Pancreas (tissue), 10 donors: ENCODE measurements around the gene MAP1A. TPM values are rescaled to one million over a fixed set of nuclear protein-coding genes. Genes with fewer than 3 reads are reported as not detected.

Experiments used
- ATAC-seq, 4 donors: fragments of 200-7000 bp; cut with Tn5 transposase; one replicate each; pipeline versions ENCODE4 v1.8.0 to v1.9.1; 2020; ENCODE audit warnings: mild to moderate bottlenecking in 4 of 4, moderate library complexity in 4 of 4
- DNase-seq, 6 donors: peaks; one replicate each; pipeline ENCODE4 v3.0.0-alpha.2; 2020
- FAIRE-seq: peaks from 2 replicates; lab custom pipeline; 2012; peaks lifted over from hg19 to GRCh38; lab: Jason Lieb, UNC
- H3K27ac ChIP-seq, 4 donors: fragments of 200-600 bp; sonication (generic); 1 replicate in 3 of 4; 2 replicates in 1 of 4; pipeline versions ENCODE4 v1.5.0 to v1.8.0; 2020
- H3K27me3 ChIP-seq, 4 donors: fragments of 200-600 bp; one replicate each; pipeline ENCODE4 v1.8.0; 2021
- H3K36me3 ChIP-seq, 3 donors: fragments of 200-600 bp; sonication (generic) in 1 of 3; one replicate each; pipeline versions ENCODE4 v1.5.0 to v1.8.0; 2020 to 2021
- H3K4me1 ChIP-seq, 3 donors: fragments of 200-600 bp; one replicate each; pipeline ENCODE4 v1.8.0; 2021
- H3K4me3 ChIP-seq, 4 donors: fragments of 200-600 bp; sonication (generic) in 2 of 4; one replicate each; pipeline versions ENCODE4 v1.5.0 to v1.8.0; 2020 to 2021
- H3K9me3 ChIP-seq, 4 donors: fragments of 200-600 bp; one replicate each; pipeline ENCODE4 v1.8.0; 2021
- WGBS, 2 donors: extraction: QIAGEN DNeasy Blood & Tissue Kit; methylation state at CpG; one replicate each; pipeline ENCODE4 v1.1.7; 2013; 5-methylcytosine and 5-hydroxymethylcytosine counted together
- intact Hi-C, 3 donors: fragments of 100-400 bp; cut with DNase I; formaldehyde crosslinking; loops; one replicate each; pipeline versions ENCODE4 v1.11.1 to v1.14.2; 2022
- polyA plus RNA-seq, 2 donors: library from polyadenylated mRNA; stranded (reverse); fragments of 200-250 nt; gene quantifications; one replicate each; pipeline ENCODE4 v1.2.3, GENCODE V29; 2013
- total RNA-seq, 6 donors: library from RNA; stranded (reverse); fragmentation: NEBNext Ultra II Directional in 4 of 6; extraction: Animal tissue kit (Norgen Biotek cat#: 25700) in 4 of 6; gene quantifications; one replicate each; pipeline versions ENCODE4 v1.2.1 to v1.2.4, GENCODE V29; 2021 to 2023
- TF ChIP-seq, protein P1 (sequence below), 4 donors: fragments of 200-600 bp; sonication (generic) in 3 of 4; IDR thresholded peaks; one replicate each; pipeline versions ENCODE4 v1.5.0 to v1.8.0; 2021; ENCODE audit warnings: antibody characterized with exemption in 4 of 4
- donor health status: healthy with polysubstance abuse.
- donor health status: DM: no; HTN: no; CAD: no; lungs with moderate emphysema.
- donor health status: DM: no; HTN: no; CAD: no.
- donor health status: control.
- donor health status: control.
- donor health status: Bipolar disorder and iron deficiency.
- donor health status: DM: yes; HTN: yes; CAD: no.
- donor health status: DM: no; HTN: no; CAD: no.
- donor health status: DM: no; HTN: no; CAD: no.
- donor health status: DM: yes; HTN: yes; CAD: no.

Gene MAP1A
- total and polyA plus RNA-seq, 8 donors: 0.59 to 4.1 (median 1.5) TPM

DNA sequence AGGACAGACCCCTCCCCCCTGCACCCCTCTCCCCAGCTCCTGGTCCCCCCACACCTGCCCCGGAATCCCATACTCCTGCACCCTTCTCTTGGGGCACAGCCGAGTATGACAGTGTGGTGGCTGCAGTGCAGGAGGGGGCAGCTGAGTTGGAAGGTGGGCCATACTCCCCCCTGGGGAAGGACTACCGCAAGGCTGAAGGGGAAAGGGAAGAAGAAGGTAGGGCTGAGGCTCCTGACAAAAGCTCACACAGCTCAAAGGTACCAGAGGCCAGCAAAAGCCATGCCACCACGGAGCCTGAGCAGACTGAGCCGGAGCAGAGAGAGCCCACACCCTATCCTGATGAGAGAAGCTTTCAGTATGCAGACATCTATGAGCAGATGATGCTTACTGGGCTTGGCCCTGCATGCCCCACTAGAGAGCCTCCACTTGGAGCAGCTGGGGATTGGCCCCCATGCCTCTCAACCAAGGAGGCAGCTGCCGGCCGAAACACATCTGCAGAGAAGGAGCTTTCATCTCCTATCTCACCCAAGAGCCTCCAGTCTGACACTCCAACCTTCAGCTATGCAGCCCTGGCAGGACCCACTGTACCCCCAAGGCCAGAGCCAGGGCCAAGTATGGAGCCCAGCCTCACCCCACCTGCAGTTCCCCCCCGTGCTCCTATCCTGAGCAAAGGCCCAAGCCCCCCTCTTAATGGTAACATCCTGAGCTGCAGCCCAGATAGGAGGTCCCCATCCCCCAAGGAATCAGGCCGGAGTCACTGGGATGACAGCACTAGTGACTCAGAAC lies 9.8 kb downstream of the MAP1A start:
- ATAC-seq (no peak), FAIRE-seq (no peak), DNase-seq (no peak)
- H3K9me3 ChIP-seq: no peaks in the 10 kb centered on the region
- intact Hi-C loops: no loop called here
- H3K36me3 ChIP-seq: no peaks in the 10 kb centered on the region
- TF ChIP-seq, protein P1, sequence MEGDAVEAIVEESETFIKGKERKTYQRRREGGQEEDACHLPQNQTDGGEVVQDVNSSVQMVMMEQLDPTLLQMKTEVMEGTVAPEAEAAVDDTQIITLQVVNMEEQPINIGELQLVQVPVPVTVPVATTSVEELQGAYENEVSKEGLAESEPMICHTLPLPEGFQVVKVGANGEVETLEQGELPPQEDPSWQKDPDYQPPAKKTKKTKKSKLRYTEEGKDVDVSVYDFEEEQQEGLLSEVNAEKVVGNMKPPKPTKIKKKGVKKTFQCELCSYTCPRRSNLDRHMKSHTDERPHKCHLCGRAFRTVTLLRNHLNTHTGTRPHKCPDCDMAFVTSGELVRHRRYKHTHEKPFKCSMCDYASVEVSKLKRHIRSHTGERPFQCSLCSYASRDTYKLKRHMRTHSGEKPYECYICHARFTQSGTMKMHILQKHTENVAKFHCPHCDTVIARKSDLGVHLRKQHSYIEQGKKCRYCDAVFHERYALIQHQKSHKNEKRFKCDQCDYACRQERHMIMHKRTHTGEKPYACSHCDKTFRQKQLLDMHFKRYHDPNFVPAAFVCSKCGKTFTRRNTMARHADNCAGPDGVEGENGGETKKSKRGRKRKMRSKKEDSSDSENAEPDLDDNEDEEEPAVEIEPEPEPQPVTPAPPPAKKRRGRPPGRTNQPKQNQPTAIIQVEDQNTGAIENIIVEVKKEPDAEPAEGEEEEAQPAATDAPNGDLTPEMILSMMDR (IDR thresholded peaks at IDR 0.05): no peak
- H3K4me1 ChIP-seq: no peaks in the 10 kb centered on the region
- no peak overlapping the region for H3K4me3 ChIP-seq
- H3K27ac ChIP-seq: no peak overlapping the region
- WGBS, 2 donors: 75% methylated on average over 9 of the region's 9 CpGs
- H3K27me3 ChIP-seq: no peaks in the 10 kb centered on the region

DNA sequence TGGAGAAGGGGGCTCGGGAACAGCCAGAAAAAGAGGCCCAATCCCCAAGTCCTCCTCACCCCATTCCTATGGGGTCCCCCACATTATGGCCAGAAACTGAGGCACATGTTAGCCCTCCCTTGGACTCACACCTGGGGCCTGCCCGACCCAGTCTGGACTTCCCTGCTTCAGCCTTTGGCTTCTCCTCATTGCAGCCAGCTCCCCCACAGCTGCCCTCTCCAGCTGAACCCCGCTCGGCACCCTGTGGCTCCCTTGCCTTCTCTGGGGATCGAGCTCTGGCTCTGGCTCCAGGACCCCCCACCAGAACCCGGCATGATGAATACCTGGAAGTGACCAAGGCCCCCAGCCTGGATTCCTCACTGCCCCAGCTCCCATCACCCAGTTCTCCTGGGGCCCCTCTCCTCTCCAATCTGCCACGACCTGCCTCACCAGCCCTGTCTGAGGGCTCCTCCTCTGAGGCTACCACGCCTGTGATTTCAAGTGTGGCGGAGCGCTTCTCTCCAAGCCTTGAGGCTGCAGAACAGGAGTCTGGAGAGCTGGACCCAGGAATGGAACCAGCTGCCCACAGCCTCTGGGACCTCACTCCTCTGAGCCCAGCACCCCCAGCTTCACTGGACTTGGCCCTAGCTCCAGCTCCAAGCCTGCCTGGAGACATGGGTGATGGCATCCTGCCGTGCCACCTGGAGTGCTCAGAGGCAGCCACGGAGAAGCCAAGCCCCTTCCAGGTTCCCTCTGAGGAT lies 10.6 kb downstream of the MAP1A start:
- 80 to 88% methylated on average over 12 of the region's 12 CpGs for WGBS, 2 donors
- FAIRE-seq (no peak), ATAC-seq (no peak), DNase-seq (no peak)
- no peaks in the 10 kb centered on the region for H3K36me3 ChIP-seq
- H3K27ac ChIP-seq: no peak overlapping the region
- H3K4me3 ChIP-seq: no peak overlapping the region
- H3K27me3 ChIP-seq: no peaks in the 10 kb centered on the region
- no peaks in the 10 kb centered on the region for H3K4me1 ChIP-seq
- TF ChIP-seq, protein P1 (IDR thresholded peaks at IDR 0.05): no peak
- intact Hi-C loops: no loop called here
- H3K9me3 ChIP-seq: no peaks in the 10 kb centered on the region

DNA sequence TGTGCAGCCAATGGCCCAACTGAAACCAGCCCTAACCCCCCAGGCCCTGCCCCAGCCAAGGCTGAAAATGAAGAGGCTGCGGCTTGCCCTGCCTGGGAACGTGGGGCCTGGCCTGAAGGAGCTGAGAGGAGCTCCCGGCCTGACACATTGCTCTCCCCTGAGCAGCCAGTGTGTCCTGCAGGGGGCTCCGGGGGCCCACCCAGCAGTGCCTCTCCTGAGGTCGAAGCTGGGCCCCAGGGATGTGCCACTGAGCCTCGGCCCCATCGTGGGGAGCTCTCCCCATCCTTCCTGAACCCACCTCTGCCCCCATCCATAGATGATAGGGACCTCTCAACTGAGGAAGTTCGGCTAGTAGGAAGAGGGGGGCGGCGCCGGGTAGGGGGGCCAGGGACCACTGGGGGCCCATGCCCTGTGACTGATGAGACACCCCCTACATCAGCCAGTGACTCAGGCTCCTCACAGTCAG lies 11.2 kb downstream of the MAP1A start:
- Histone ChIP-seq H3K9me3 (no peaks in the 10 kb centered on the region), H3K27ac (no peak overlapping the region), H3K4me1 (no peaks in the 10 kb centered on the region), H3K36me3 (no peaks in the 10 kb centered on the region), H3K4me3 (no peak overlapping the region), H3K27me3 (no peaks in the 10 kb centered on the region)
- TF ChIP-seq, protein P1 (IDR thresholded peaks at IDR 0.05): no peak
- DNase-seq (no peak), ATAC-seq (no peak), FAIRE-seq (no peak)
- intact Hi-C loops: no loop called here
- WGBS, 2 donors: 68 to 71% methylated on average over 11 of the region's 11 CpGs

DNA sequence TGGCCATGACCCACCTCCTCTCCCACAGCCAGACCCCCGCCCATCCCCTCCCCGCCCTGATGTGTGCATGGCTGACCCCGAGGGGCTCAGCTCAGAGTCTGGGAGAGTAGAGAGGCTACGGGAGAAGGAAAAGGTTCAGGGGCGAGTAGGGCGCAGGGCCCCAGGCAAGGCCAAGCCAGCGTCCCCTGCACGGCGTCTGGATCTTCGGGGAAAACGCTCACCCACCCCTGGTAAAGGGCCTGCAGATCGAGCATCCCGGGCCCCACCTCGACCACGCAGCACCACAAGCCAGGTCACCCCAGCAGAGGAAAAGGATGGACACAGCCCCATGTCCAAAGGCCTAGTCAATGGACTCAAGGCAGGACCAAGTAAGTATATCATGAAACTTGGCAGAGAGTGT lies 11.7 kb downstream of the MAP1A start:
- intact Hi-C loops: no loop called here
- no peaks in the 10 kb centered on the region for H3K27me3 ChIP-seq

More for the DNA sequence above, 11.7 kb downstream of the MAP1A start:
- Histone ChIP-seq H3K4me1 (no peaks in the 10 kb centered on the region), H3K36me3 (no peaks in the 10 kb centered on the region), H3K27ac (no peak overlapping the region), H3K4me3 (no peak overlapping the region), H3K9me3 (no peaks in the 10 kb centered on the region)
- no peak for DNase-seq
- no peak for FAIRE-seq
- WGBS, 2 donors: 86 to 89% methylated on average over 15 of the region's 15 CpGs
- ATAC-seq: no peak
- TF ChIP-seq, protein P1 (IDR thresholded peaks at IDR 0.05): no peak
